ENCODE measurements around the gene TIAM1.

Gene TIAM1

DNA sequence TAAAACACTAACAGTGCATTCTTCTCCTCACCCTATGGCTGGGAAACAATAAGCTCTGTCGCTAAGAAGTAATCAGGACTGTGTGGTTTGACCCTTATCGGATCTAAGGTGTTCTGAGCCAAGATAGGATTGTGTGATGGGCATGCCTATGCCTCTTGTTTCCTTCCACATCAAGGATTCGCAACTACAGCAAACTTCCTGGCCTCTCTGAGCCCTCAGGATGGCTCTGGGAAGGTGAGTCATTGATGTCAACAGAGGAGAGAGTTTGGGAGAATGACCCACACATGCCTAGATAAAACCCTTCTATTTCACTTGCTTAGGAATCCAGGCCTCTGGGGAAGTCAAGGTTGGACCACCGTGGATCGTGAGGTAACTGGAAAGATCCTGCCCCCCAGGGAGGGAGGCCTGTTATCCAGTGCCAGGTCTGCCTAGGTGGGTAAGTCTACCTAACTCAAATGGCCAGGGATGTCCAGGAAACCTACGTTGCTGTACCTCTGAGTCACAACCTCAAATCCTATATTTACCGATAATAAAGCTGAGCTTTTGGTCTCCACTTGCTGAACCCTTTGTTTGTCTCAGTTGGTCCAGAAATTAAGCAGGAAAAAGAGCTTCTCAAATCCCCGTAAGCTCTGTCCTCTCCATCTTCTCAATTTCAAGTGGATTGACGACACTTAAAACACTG, 27.4 kb downstream of the TIAM1 start:
- no peak overlapping the region for H3K27ac ChIP-seq
- TF ChIP-seq, protein P1, sequence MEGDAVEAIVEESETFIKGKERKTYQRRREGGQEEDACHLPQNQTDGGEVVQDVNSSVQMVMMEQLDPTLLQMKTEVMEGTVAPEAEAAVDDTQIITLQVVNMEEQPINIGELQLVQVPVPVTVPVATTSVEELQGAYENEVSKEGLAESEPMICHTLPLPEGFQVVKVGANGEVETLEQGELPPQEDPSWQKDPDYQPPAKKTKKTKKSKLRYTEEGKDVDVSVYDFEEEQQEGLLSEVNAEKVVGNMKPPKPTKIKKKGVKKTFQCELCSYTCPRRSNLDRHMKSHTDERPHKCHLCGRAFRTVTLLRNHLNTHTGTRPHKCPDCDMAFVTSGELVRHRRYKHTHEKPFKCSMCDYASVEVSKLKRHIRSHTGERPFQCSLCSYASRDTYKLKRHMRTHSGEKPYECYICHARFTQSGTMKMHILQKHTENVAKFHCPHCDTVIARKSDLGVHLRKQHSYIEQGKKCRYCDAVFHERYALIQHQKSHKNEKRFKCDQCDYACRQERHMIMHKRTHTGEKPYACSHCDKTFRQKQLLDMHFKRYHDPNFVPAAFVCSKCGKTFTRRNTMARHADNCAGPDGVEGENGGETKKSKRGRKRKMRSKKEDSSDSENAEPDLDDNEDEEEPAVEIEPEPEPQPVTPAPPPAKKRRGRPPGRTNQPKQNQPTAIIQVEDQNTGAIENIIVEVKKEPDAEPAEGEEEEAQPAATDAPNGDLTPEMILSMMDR (IDR thresholded peaks at IDR 0.05) = no peak

DNA sequence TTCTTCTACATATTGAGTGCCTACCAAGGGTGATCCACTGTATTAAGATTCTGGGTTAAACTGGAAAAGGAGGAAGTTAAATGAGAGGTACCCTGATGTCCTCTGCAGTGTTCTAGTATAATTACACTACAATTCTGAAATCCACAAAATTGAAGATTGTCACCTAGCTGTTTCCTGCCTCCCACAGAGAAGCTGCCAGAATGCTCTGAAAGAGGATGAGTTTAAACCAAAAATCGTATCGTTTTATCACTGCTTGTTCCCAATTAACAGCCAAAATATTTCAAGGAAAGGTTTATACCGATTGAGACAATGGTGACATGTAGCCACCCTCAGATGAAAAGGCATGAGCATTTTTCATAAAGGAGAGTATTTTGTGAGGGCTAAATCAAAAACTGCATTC, 28.0 kb downstream of the TIAM1 start:
- Histone ChIP-seq H3K9ac (no peak overlapping the region), H3K4me1 (no peaks in the 10 kb centered on the region), H3K27ac (no peak overlapping the region), H3K4me3 (ENCODE audit: low read depth, low read length) (no peak overlapping the region), H3K9me3 (ENCODE audit: control insufficient read depth, low read length) (no peaks in the 10 kb centered on the region), H2AFZ (no peak overlapping the region), H3K79me2 (no peaks in the 10 kb centered on the region), H3K36me3 (ENCODE audit: control insufficient read depth, insufficient read depth, low read length) (no peaks in the 10 kb centered on the region), H3K27me3 (ENCODE audit: control insufficient read depth, insufficient read depth, low read length) (no peaks in the 10 kb centered on the region), H3K4me2 (ENCODE audit: low read length) (no peak overlapping the region)
- TF ChIP-seq, protein P1 (IDR thresholded peaks at IDR 0.05) = no peak

More for the DNA sequence above, 27.4 kb downstream of the TIAM1 start:
- Histone ChIP-seq H3K4me2 (ENCODE audit: low read length) (no peak overlapping the region), H3K27me3 (ENCODE audit: control insufficient read depth, insufficient read depth, low read length) (no peaks in the 10 kb centered on the region), H3K9ac (no peak overlapping the region), H3K4me3 (ENCODE audit: low read depth, low read length) (no peak overlapping the region), H2AFZ (no peak overlapping the region), H3K9me3 (ENCODE audit: control insufficient read depth, low read length) (no peaks in the 10 kb centered on the region), H3K79me2 (no peaks in the 10 kb centered on the region), H3K36me3 (ENCODE audit: control insufficient read depth, insufficient read depth, low read length) (no peaks in the 10 kb centered on the region), H3K4me1 (no peaks in the 10 kb centered on the region)

DNA sequence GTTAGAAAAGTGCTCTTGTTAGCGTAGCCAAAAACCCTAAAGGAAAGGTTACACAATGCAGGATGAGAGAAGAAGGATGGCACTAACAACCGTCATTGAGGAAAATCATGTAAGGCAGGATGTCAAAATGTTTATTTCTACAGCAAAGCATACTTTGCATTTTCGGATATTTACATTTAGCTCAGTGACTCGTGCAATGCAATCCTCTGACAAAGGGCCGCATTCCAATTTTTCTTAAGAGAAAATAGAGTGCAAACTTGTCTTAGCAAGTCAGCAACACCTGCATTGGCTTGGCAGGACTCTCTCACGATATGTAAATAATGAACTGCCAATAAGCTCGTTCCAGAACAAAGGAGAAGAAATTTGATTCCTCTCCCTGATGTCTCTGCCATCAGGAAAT, 33.3 kb downstream of the TIAM1 start:
- Histone ChIP-seq H3K79me2 (no peaks in the 10 kb centered on the region), H2AFZ (no peak overlapping the region), H3K9me3 (ENCODE audit: control insufficient read depth, low read length) (no peaks in the 10 kb centered on the region), H3K36me3 (ENCODE audit: control insufficient read depth, insufficient read depth, low read length) (no peaks in the 10 kb centered on the region), H3K4me2 (ENCODE audit: low read length) (no peak overlapping the region), H3K4me3 (ENCODE audit: low read depth, low read length) (no peak overlapping the region), H3K27ac (no peak overlapping the region), H3K27me3 (ENCODE audit: control insufficient read depth, insufficient read depth, low read length) (no peaks in the 10 kb centered on the region), H3K4me1 (no peaks in the 10 kb centered on the region), H3K9ac (no peak overlapping the region)
- TF ChIP-seq, protein P1 (IDR thresholded peaks at IDR 0.05) = no peak

DNA sequence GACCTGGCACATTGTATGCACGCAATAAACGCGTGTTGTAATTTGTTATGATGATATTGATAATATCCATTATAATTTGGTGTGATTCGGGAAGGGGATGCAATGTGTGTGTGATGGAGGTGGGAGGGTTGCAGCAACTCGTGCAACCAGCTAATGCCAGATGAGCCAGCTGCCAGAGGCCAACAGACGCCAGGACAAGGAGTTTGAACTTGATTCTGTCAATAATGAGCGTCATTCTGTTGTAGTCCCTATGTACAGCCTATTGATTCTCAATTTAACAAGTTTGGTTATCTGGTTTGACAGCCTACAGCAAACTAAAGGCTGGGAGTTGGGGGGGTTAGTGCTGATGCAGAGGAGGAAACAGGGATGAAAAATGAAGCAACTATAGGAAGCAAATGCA, 35.5 kb downstream of the TIAM1 start:
- Histone ChIP-seq H3K79me2 (no peaks in the 10 kb centered on the region), H2AFZ (no peak overlapping the region), H3K9ac (no peak overlapping the region), H3K27me3 (ENCODE audit: control insufficient read depth, insufficient read depth, low read length) (no peaks in the 10 kb centered on the region), H3K27ac (no peak overlapping the region), H3K4me3 (ENCODE audit: low read depth, low read length) (no peak overlapping the region), H3K9me3 (ENCODE audit: control insufficient read depth, low read length) (no peaks in the 10 kb centered on the region), H3K4me1 (no peaks in the 10 kb centered on the region), H3K4me2 (ENCODE audit: low read length) (no peak overlapping the region), H3K36me3 (ENCODE audit: control insufficient read depth, insufficient read depth, low read length) (no peaks in the 10 kb centered on the region)
- TF ChIP-seq, protein P1 (IDR thresholded peaks at IDR 0.05) = no peak

DNA sequence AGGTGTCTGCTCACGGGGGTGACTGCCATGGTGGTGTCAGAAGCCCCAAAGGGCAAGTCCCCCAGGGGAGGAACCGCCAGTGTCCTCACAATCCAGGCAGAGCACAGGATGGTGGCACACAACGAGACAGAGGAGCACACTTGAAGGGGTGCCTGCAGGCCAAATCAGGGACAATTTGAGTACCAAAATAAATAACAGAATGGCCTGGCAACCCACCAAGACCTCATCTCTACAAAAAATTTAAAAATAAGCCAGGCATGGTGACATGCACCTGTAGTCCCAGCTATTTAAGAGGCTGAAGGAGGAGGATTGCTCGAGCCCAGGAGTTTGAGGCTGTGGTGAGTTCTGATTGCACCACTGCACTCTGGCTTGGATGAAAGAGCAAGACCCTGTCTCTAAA, 38.2 kb downstream of the TIAM1 start:
- no peaks in the 10 kb centered on the region for H3K4me1 ChIP-seq
- no peaks in the 10 kb centered on the region for H3K27me3 ChIP-seq (ENCODE audit: control insufficient read depth, insufficient read depth, low read length)
- H3K4me2 ChIP-seq (ENCODE audit: low read length) = no peak overlapping the region
- TF ChIP-seq, protein P1 (IDR thresholded peaks at IDR 0.05) = no peak
- no peaks in the 10 kb centered on the region for H3K79me2 ChIP-seq
- H2AFZ ChIP-seq = no peak overlapping the region
- no peak overlapping the region for H3K4me3 ChIP-seq (ENCODE audit: low read depth, low read length)
- no peaks in the 10 kb centered on the region for H3K36me3 ChIP-seq (ENCODE audit: control insufficient read depth, insufficient read depth, low read length)
- no peak overlapping the region for H3K9ac ChIP-seq
- no peaks in the 10 kb centered on the region for H3K9me3 ChIP-seq (ENCODE audit: control insufficient read depth, low read length)
- H3K27ac ChIP-seq = no peak overlapping the region
